22Rv1 (cell line): ENCODE results near the gene TLR4.

Experiments used
- H3K27ac ChIP-seq: fragments of 450-650 bp; 2 replicates; pipeline ENCODE4 v1.5.1; 2017
- CTCF ChIP-seq: fragments of 450-650 bp; IDR thresholded peaks from 2 replicates; pipeline ENCODE4 v1.5.1; 2017; ENCODE audit warnings: mild to moderate bottlenecking
- ZFX ChIP-seq: fragments of 450-650 bp; IDR thresholded peaks from 2 replicates; pipeline ENCODE4 v1.6.1; 2017; ENCODE audit warnings: antibody characterized with exemption, borderline replicate concordance

Gene TLR4

GRCh38 chr9:117742131-117742530 lies 37.9 kb downstream of the TLR4 start:
- no peak overlapping the region for H3K27ac ChIP-seq
- no peak for TF ChIP-seq CTCF
- no peak for TF ChIP-seq ZFX

DNA sequence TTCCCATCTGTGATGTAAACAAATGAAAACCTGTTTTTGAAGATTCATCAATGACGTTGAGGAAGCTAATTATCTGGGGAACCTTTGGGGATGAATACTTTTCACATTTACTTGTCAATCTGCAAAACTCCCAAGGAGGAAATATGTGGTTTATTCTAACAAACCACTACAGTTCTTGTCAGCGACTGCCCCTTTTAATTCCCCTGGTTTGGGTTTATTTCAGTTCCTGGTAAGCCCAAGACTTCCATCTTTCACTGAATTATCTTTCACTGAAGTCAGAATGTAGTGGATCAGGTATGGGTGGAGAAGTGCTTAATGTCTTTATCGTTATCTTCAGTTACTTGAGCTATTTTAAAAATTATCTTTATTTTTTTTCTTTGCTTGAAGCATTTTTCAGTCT lies 40.2 kb downstream of the TLR4 start:
- no peak overlapping the region for H3K27ac ChIP-seq
- no peak for TF ChIP-seq CTCF
- no peak for TF ChIP-seq ZFX

GRCh38 chr9:117744856-117745389 lies 40.7 kb downstream of the TLR4 start:
- no peak overlapping the region for H3K27ac ChIP-seq
- TF ChIP-seq CTCF (no peak), ZFX (no peak)

GRCh38 chr9:117745598-117745997 lies 41.4 kb downstream of the TLR4 start:
- no peak overlapping the region for H3K27ac ChIP-seq
- no peak for TF ChIP-seq CTCF
- no peak for TF ChIP-seq ZFX

GRCh38 chr9:117746263-117746662 lies 42.1 kb downstream of the TLR4 start:
- TF ChIP-seq CTCF (no peak), ZFX (no peak)
- H3K27ac ChIP-seq, result no peak overlapping the region

GRCh38 chr9:117747386-117747970 lies 43.3 kb downstream of the TLR4 start:
- no peak overlapping the region for H3K27ac ChIP-seq
- TF ChIP-seq CTCF (no peak), ZFX (no peak)

GRCh38 chr9:117750401-117750800 lies 46.2 kb downstream of the TLR4 start:
- no peak overlapping the region for H3K27ac ChIP-seq

More at GRCh38 chr9:117750401-117750800, 46.2 kb downstream of the TLR4 start:
- TF ChIP-seq CTCF (no peak), ZFX (no peak)
